Airway epithelial cell (primary cell): ENCODE results near the gene ICAM3. TPM values are rescaled to one million over a fixed set of nuclear protein-coding genes. Genes with fewer than 3 reads are reported as not detected.

Source experiments
- total RNA-seq: library from RNA; depleted of rRNA; stranded (reverse); fragments of >200 nt; gene quantifications from 2 replicates; pipeline ENCODE4 v1.2.3, GENCODE V29; 2015

ICAM3 gene
- 0.74 and 2.9 TPM in 2 replicates for total RNA-seq

GRCh38 chr19:10339380-10339960, at the start of gene ICAM3:
Gene ICAM3, minus strand, starts transcription at chr19:10339624. Its CDS starts 10 bp downstream, at chr19:10339614.

GRCh38 chr19:10380313-10381102, 41.1 kb upstream of the ICAM3 start, which contains the start of gene TYK2:
Gene TYK2, minus strand, starts transcription at chr19:10380572. Its CDS starts 2,166 bp downstream, at chr19:10378406.

GRCh38 chr19:10332965-10333757, 6.3 kb downstream of the ICAM3 start, which contains the start of gene RAVER1:
Gene RAVER1, minus strand, starts transcription at chr19:10333529. Its CDS starts 22 bp downstream, at chr19:10333507.

GRCh38 chr19:10315335-10316214, 23.8 kb downstream of the ICAM3 start, which contains the start of gene FDX2:
Gene FDX2, minus strand, starts transcription at chr19:10316015. Its CDS starts 19 bp downstream, at chr19:10315996.

GRCh38 chr19:10309423-10309822, 30.0 kb downstream of the ICAM3 start, which contains the start of gene ZGLP1:
Gene ZGLP1, minus strand, starts transcription at chr19:10309815.

GRCh38 chr19:10289836-10290356, 49.5 kb downstream of the ICAM3 start, which contains the start of gene ICAM5:
Gene ICAM5, plus strand, starts transcription at chr19:10289952. Its CDS starts 92 bp downstream, at chr19:10290044.

GRCh38 chr19:10286803-10287737, 52.4 kb downstream of the ICAM3 start, which contains the start of gene ICAM4:
Gene ICAM4, plus strand, starts transcription at chr19:10286955. Its CDS starts 58 bp downstream, at chr19:10287013.

Other genes with a start within 250 kb of the ICAM3 start
- gene ANGPTL6, start 236.9 kb downstream of the ICAM3 start, total RNA-seq = 0.14 TPM in 1 of 2 replicates, not detected in the other
- gene PPAN, start 233.3 kb downstream of the ICAM3 start, total RNA-seq = 41.8 and 53.1 TPM in 2 replicates
- gene P2RY11, start 227.9 kb downstream of the ICAM3 start, total RNA-seq = 3.5 and 3.7 TPM in 2 replicates
- 231 and 254 TPM in 2 replicates for gene EIF3G, start 219.7 kb downstream of the ICAM3 start, total RNA-seq
- 76.6 and 103 TPM in 2 replicates for gene DNMT1, start 144.7 kb downstream of the ICAM3 start, total RNA-seq
- gene S1PR2, start 108.3 kb downstream of the ICAM3 start, total RNA-seq = 2.4 and 4.9 TPM in 2 replicates
- 130 and 141 TPM in 2 replicates for gene MRPL4, start 87.4 kb downstream of the ICAM3 start, total RNA-seq
- 2.8 and 3.2 TPM in 2 replicates for gene ICAM1, start 68.5 kb downstream of the ICAM3 start, total RNA-seq
- 8.0 and 8.1 TPM in 2 replicates for gene ICAM4, start 52.7 kb downstream of the ICAM3 start, total RNA-seq
- 3.6 and 4.9 TPM in 2 replicates for gene ICAM5, start 49.7 kb downstream of the ICAM3 start, total RNA-seq
- gene ZGLP1, start 29.8 kb downstream of the ICAM3 start, total RNA-seq = 0.28 and 0.85 TPM in 2 replicates
- gene FDX2, start 23.6 kb downstream of the ICAM3 start, total RNA-seq = 33.3 and 40.1 TPM in 2 replicates
- 18.6 and 32.0 TPM in 2 replicates for gene RAVER1, start 6.1 kb downstream of the ICAM3 start, total RNA-seq
- 53.0 and 70.7 TPM in 2 replicates for gene TYK2, start 40.9 kb upstream of the ICAM3 start, total RNA-seq
- gene CDC37, start 63.9 kb upstream of the ICAM3 start, total RNA-seq = 154 and 166 TPM in 2 replicates
- gene PDE4A, start 80.9 kb upstream of the ICAM3 start, total RNA-seq = 0.09 and 0.71 TPM in 2 replicates
- gene KEAP1, start 163.7 kb upstream of the ICAM3 start, total RNA-seq = 48.5 and 52.1 TPM in 2 replicates
- gene S1PR5, start 177.8 kb upstream of the ICAM3 start, total RNA-seq = 3.3 TPM in 2 replicates
- 30.6 and 43.4 TPM in 2 replicates for gene ATG4D, start 204.3 kb upstream of the ICAM3 start, total RNA-seq
- 10.6 and 11.9 TPM in 2 replicates for gene KRI1, start 226.4 kb upstream of the ICAM3 start, total RNA-seq
- gene CDKN2D, start 229.4 kb upstream of the ICAM3 start, total RNA-seq = 2.0 and 7.1 TPM in 2 replicates
- 87.2 and 108 TPM in 2 replicates for gene AP1M2, start 247.7 kb upstream of the ICAM3 start, total RNA-seq